Fibroblast of lung (primary cell): Measurements from ENCODE around the gene VPS37C.

Source experiments
- EZH2 ChIP-seq: IDR thresholded peaks from 2 replicates; pipeline ENCODE4 v1.5.1; 2012; ENCODE audit warnings: low read length, control low read depth, mild to moderate bottlenecking; ENCODE audit errors: missing control alignments
- TF ChIP-seq, protein P1 (sequence below), 2 donors: IDR thresholded peaks in 1 of 2; conservative IDR thresholded peaks in 1 of 2; 1 replicate in 1 of 2; 2 replicates in 1 of 2; pipeline ENCODE4 v1.5.1; 2011 to 2012; ENCODE audit warnings: low read length in 2 of 2, control low read depth in 1 of 2, inconsistent platforms in 1 of 2, low read depth in 1 of 2, mild to moderate bottlenecking in 1 of 2

DNA sequence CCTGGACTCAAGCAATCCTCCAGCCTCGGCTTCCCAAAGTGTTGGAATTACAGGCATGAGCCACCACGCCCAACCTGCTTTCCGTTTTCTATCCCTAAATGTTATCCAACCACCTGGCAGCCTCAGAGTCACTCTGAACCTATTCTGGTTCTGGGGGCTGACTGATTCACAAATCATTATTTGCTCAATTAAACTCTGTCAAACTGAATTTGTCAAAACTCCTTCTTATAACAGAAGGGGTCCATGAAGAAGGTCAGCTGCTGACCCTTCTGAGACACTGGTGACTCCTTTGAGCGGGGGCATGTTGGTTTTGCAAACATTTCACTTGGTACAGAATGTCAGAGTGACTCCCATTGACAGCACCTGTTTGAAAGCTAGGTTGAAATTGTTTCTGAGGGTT is 1.8 kb upstream of the VPS37C start:
- TF ChIP-seq, protein P1, sequence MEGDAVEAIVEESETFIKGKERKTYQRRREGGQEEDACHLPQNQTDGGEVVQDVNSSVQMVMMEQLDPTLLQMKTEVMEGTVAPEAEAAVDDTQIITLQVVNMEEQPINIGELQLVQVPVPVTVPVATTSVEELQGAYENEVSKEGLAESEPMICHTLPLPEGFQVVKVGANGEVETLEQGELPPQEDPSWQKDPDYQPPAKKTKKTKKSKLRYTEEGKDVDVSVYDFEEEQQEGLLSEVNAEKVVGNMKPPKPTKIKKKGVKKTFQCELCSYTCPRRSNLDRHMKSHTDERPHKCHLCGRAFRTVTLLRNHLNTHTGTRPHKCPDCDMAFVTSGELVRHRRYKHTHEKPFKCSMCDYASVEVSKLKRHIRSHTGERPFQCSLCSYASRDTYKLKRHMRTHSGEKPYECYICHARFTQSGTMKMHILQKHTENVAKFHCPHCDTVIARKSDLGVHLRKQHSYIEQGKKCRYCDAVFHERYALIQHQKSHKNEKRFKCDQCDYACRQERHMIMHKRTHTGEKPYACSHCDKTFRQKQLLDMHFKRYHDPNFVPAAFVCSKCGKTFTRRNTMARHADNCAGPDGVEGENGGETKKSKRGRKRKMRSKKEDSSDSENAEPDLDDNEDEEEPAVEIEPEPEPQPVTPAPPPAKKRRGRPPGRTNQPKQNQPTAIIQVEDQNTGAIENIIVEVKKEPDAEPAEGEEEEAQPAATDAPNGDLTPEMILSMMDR (conservative IDR thresholded peaks at IDR 0.05 in 1 of 2, IDR thresholded peaks at IDR 0.05 in 1 of 2; ENCODE audit: low read depth in 1 of 2, low read length in 2 of 2) = no peak
- TF ChIP-seq EZH2 = no peak
